HepG2 (cell line): ENCODE results near the gene TENT5A. TPM values are rescaled to one million over a fixed set of nuclear protein-coding genes. Genes with fewer than 3 reads are reported as not detected.
A peak's percentile ranks its signal among the peaks of the same experiment; 100 is the strongest.

ENCODE experiments used
- MED8 ChIP-seq: sonication (generic); formaldehyde crosslinking; IDR thresholded peaks from 2 replicates; pipeline ENCODE4 v1.8.1; 2023; ENCODE audit warnings: mild to moderate bottlenecking, missing genetic modification reagents; ENCODE audit not compliant: insufficient replicate concordance
- MEF2D ChIP-seq: sonication (generic); formaldehyde crosslinking; IDR thresholded peaks from 2 replicates; pipeline ENCODE4 v1.5.1; 2020; ENCODE audit warnings: mild to moderate bottlenecking, missing genetic modification reagents
- MIXL1 ChIP-seq: IDR thresholded peaks from 2 replicates; pipeline ENCODE4 v1.6.1; 2016
- RFXAP ChIP-seq: sonication (generic); formaldehyde crosslinking; IDR thresholded peaks from 2 replicates; pipeline ENCODE4 v1.4.0; 2020; ENCODE audit warnings: missing genetic modification reagents, borderline replicate concordance
- RNF219 ChIP-seq: sonication (generic); formaldehyde crosslinking; IDR thresholded peaks from 2 replicates; pipeline ENCODE4 v1.5.0; 2020; ENCODE audit warnings: mild to moderate bottlenecking, missing genetic modification reagents
- RXRA ChIP-seq: sonication (generic); formaldehyde crosslinking; IDR thresholded peaks from 2 replicates; pipeline ENCODE4 v1.5.1; 2020; ENCODE audit warnings: missing genetic modification reagents
- SYNCRIP ChIP-seq: fragments of 200-400 bp; formaldehyde crosslinking; IDR thresholded peaks from 2 replicates; pipeline ENCODE4 v1.6.1; 2018; ENCODE audit warnings: mild to moderate bottlenecking, low read depth, low read length; ENCODE audit not compliant: insufficient read depth
- THAP9 ChIP-seq: sonication (generic); formaldehyde crosslinking; IDR thresholded peaks from 2 replicates; pipeline ENCODE4; 2020; ENCODE audit warnings: missing genetic modification reagents, mild to moderate bottlenecking, borderline replicate concordance
- THYN1 ChIP-seq: sonication (generic); formaldehyde crosslinking; IDR thresholded peaks from 2 replicates; pipeline ENCODE4 v1.8.1; 2023; ENCODE audit warnings: low read depth, mild to moderate bottlenecking, moderate library complexity, missing genetic modification reagents, borderline replicate concordance
- TOE1 ChIP-seq: sonication (generic); formaldehyde crosslinking; IDR thresholded peaks from 2 replicates; pipeline ENCODE4 v1.4.0; 2020; ENCODE audit warnings: mild to moderate bottlenecking, missing genetic modification reagents
- ZBTB33 ChIP-seq: sonication (generic); formaldehyde crosslinking; IDR thresholded peaks from 2 replicates; pipeline ENCODE4 v1.4.0; 2020; ENCODE audit warnings: missing genetic modification reagents
- ZNF597 ChIP-seq: sonication (generic); formaldehyde crosslinking; IDR thresholded peaks from 2 replicates; pipeline ENCODE4 v1.5.0; 2020; ENCODE audit warnings: missing genetic modification reagents
- ZNF749 ChIP-seq: sonication (generic); formaldehyde crosslinking; IDR thresholded peaks from 2 replicates; pipeline ENCODE4 v1.8.0; 2022; ENCODE audit warnings: mild to moderate bottlenecking, missing genetic modification reagents, moderate library complexity, borderline replicate concordance
- polyA plus RNA-seq, 8 experiments: library from polyadenylated mRNA; depleted of rRNA in 3 of 8; stranded (reverse) in 7 of 8; unstranded in 1 of 8; fragments of >200 nt; fragmentation: Illumina TruSeq in 4 of 8; extraction: Trizol in 4 of 8; gene quantifications; 2 replicates each; pipeline versions ENCODE4 v1.2.1 to v1.2.3, GENCODE V29; 2011 to 2016; ENCODE audit warnings: low read depth in 4 of 8, missing spikeins in 1 of 8, mixed read lengths in 1 of 8; ENCODE audit not compliant: insufficient read depth in 1 of 8
- total RNA-seq, 5 experiments: library from RNA; depleted of rRNA; stranded (reverse); fragments of >200 nt; fragmentation: Illumina TruSeq; extraction: Trizol; gene quantifications; 2 replicates each; pipeline ENCODE4 v1.2.3, GENCODE V29; 2016; ENCODE audit warnings: low read depth in 1 of 5
- TF ChIP-seq, protein P1 (sequence below): sonication (generic); formaldehyde crosslinking; IDR thresholded peaks from 2 replicates; pipeline ENCODE4 v1.4.0; 2020; ENCODE audit warnings: missing genetic modification reagents
- TF ChIP-seq, protein P2 (sequence below): sonication (generic); formaldehyde crosslinking; IDR thresholded peaks from 2 replicates; pipeline ENCODE4 v1.5.1; 2020; ENCODE audit warnings: missing genetic modification reagents, mild to moderate bottlenecking, borderline replicate concordance

Gene TENT5A
- total and polyA plus RNA-seq, 2 of the 13 experiments (the other 11 are each of a cell fraction or from before 2014, with no cell fraction given) = 8.0 to 13.8 TPM

GRCh38 chr6:81751388-81752083 lies 945 bp downstream of the TENT5A start (continued):
- no peak; the same call in 1 of the 2 replicates for TF ChIP-seq THAP9 (CRISPR knock-in tag)
- no peak for TF ChIP-seq MEF2D
- TF ChIP-seq SYNCRIP = no peak
- no peak for TF ChIP-seq TOE1 (CRISPR knock-in tag)
- TF ChIP-seq, protein P1, sequence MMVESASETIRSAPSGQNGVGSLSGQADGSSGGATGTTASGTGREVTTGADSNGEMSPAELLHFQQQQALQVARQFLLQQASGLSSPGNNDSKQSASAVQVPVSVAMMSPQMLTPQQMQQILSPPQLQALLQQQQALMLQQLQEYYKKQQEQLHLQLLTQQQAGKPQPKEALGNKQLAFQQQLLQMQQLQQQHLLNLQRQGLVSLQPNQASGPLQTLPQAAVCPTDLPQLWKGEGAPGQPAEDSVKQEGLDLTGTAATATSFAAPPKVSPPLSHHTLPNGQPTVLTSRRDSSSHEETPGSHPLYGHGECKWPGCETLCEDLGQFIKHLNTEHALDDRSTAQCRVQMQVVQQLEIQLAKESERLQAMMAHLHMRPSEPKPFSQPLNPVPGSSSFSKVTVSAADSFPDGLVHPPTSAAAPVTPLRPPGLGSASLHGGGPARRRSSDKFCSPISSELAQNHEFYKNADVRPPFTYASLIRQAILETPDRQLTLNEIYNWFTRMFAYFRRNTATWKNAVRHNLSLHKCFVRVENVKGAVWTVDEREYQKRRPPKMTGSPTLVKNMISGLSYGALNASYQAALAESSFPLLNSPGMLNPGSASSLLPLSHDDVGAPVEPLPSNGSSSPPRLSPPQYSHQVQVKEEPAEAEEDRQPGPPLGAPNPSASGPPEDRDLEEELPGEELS (CRISPR knock-in tag) = peak; percentile 8; the same call in 1 of the 2 replicates
- peak; percentile 46; the same call in 1 of the 2 replicates for TF ChIP-seq RFXAP (CRISPR knock-in tag)
- no peak for TF ChIP-seq ZNF597
- 0 out of 2 replicates have a peak, but pooled peaks have one; percentile 48 for TF ChIP-seq RXRA (CRISPR knock-in tag)
- no peak for TF ChIP-seq THYN1 (CRISPR knock-in tag)
- TF ChIP-seq MED8 = peak; percentile 26
- no peak for TF ChIP-seq ZNF749 (CRISPR knock-in tag)
- TF ChIP-seq MIXL1 (CRISPR knock-in tag) = no peak
- TF ChIP-seq, protein P2, sequence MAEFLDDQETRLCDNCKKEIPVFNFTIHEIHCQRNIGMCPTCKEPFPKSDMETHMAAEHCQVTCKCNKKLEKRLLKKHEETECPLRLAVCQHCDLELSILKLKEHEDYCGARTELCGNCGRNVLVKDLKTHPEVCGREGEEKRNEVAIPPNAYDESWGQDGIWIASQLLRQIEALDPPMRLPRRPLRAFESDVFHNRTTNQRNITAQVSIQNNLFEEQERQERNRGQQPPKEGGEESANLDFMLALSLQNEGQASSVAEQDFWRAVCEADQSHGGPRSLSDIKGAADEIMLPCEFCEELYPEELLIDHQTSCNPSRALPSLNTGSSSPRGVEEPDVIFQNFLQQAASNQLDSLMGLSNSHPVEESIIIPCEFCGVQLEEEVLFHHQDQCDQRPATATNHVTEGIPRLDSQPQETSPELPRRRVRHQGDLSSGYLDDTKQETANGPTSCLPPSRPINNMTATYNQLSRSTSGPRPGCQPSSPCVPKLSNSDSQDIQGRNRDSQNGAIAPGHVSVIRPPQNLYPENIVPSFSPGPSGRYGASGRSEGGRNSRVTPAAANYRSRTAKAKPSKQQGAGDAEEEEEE (CRISPR knock-in tag) = no peak
- peak; percentile 5; the same call in 1 of the 2 replicates for TF ChIP-seq ZBTB33
- no peak for TF ChIP-seq RNF219 (CRISPR knock-in tag)
